GM23338 (cell line): Measurements from ENCODE around the gene HEATR5B. TPM values are rescaled to one million over a fixed set of nuclear protein-coding genes. Genes with fewer than 3 reads are reported as not detected.
"Not testable (repeated sequence)": the region's sequence is repeated elsewhere in the genome, so short reads cannot be mapped to it uniquely, and the experiment has no call there.

ENCODE experiments used
- ATAC-seq: fragments of 200-7000 bp; cut with Tn5 transposase; 3 replicates; pipeline ENCODE4 v1.9.1; 2020
- DNase-seq: peaks from one replicate; pipeline ENCODE4 v3.0.0-alpha.2; 2015; ENCODE audit warnings: low spot score
- H2AFZ ChIP-seq: fragments of 200-600 bp; sonication (generic); 2 replicates; pipeline ENCODE4 v1.8.0; 2016; ENCODE audit warnings: antibody characterized with exemption, mild to moderate bottlenecking, moderate library complexity
- H3F3A ChIP-seq: fragments of 200-600 bp; sonication (generic); replicated peaks from 2 replicates; pipeline ENCODE4 v1.8.0; 2017; ENCODE audit warnings: antibody characterized with exemption, mixed run types, low read depth
- H3K27ac ChIP-seq: fragments of 200-600 bp; sonication (generic); 2 replicates; pipeline ENCODE4 v1.6.1; 2016; ENCODE audit warnings: low read depth
- H3K27me3 ChIP-seq: fragments of 200-600 bp; sonication (generic); 2 replicates; pipeline ENCODE4 v1.8.0; 2016; ENCODE audit warnings: mild to moderate bottlenecking, mixed run types, moderate library complexity; ENCODE audit not compliant: insufficient read depth
- H3K36me3 ChIP-seq: fragments of 200-600 bp; sonication (generic); 2 replicates; pipeline ENCODE4 v1.8.0; 2016; ENCODE audit warnings: mild to moderate bottlenecking; ENCODE audit not compliant: insufficient read depth
- H3K4me1 ChIP-seq: fragments of 200-600 bp; sonication (generic); 2 replicates; pipeline ENCODE4 v1.8.0; 2016; ENCODE audit warnings: mild to moderate bottlenecking, moderate library complexity; ENCODE audit not compliant: insufficient read depth
- H3K4me2 ChIP-seq: fragments of 200-600 bp; sonication (generic); 2 replicates; pipeline ENCODE4 v1.7.1; 2017; ENCODE audit warnings: mixed run types
- H3K4me3 ChIP-seq: fragments of 200-600 bp; sonication (generic); 2 replicates; pipeline ENCODE4 v1.6.1; 2016; ENCODE audit warnings: mixed run types
- H3K79me2 ChIP-seq: fragments of 200-600 bp; sonication (generic); replicated peaks from 2 replicates; pipeline ENCODE4 v1.8.0; 2017; ENCODE audit warnings: mild to moderate bottlenecking; ENCODE audit not compliant: insufficient read depth
- H3K9me2 ChIP-seq: fragments of 200-600 bp; sonication (generic); 2 replicates; pipeline ENCODE4 v1.8.0; 2017; ENCODE audit not compliant: insufficient read depth
- H4K20me1 ChIP-seq: fragments of 200-600 bp; sonication (generic); replicated peaks from 2 replicates; pipeline ENCODE4 v1.8.0; 2017; ENCODE audit warnings: mild to moderate bottlenecking; ENCODE audit not compliant: insufficient read depth
- H3K27ac Mint-ChIP-seq: 2 replicates; pipeline ENCODE4 v1.8.0; 2020; ENCODE audit warnings: inconsistent platforms, mild to moderate bottlenecking, moderate library complexity, mixed read lengths
- H3K27me3 Mint-ChIP-seq: 3 replicates; pipeline ENCODE4 v1.8.0; 2022; ENCODE audit warnings: low read depth, mild to moderate bottlenecking, moderate library complexity, mixed read lengths, inconsistent platforms; ENCODE audit not compliant: insufficient read depth, poor library complexity
- H3K36me3 Mint-ChIP-seq: 3 replicates; pipeline ENCODE4 v1.8.0; 2021; ENCODE audit warnings: low read depth, mild to moderate bottlenecking, inconsistent platforms, moderate library complexity, mixed read lengths
- H3K4me1 Mint-ChIP-seq: 3 replicates; pipeline ENCODE4 v1.8.0; 2020; ENCODE audit warnings: mild to moderate bottlenecking, inconsistent platforms, mixed read lengths
- H3K4me3 Mint-ChIP-seq: 3 replicates; pipeline ENCODE4 v1.8.0; 2021; ENCODE audit warnings: moderate library complexity, mild to moderate bottlenecking, inconsistent platforms, mixed read lengths
- H3K9me3 Mint-ChIP-seq: 3 replicates; pipeline ENCODE4 v1.8.0; 2020; ENCODE audit warnings: moderate library complexity, mild to moderate bottlenecking, inconsistent platforms, mixed read lengths
- CTCF ChIP-seq, 2 experiments: fragments of 200-600 bp in 1 of 2; sonication (generic) in 1 of 2; conservative IDR thresholded peaks; 2 replicates each; pipeline versions ENCODE4 v1.5.1 to v1.6.1; 2016 to 2017; ENCODE audit warnings: antibody characterized with exemption in 2 of 2, low read depth in 2 of 2, mild to moderate bottlenecking in 2 of 2, moderate library complexity in 1 of 2
- ETS1 ChIP-seq: IDR thresholded peaks from 2 replicates; pipeline ENCODE4 v1.6.1; 2016; ENCODE audit warnings: antibody characterized with exemption
- EZH2phosphoT487 ChIP-seq: fragments of 200-600 bp; sonication (generic); IDR thresholded peaks from one replicate; pipeline ENCODE4 v1.8.1; 2018; ENCODE audit warnings: antibody characterized with exemption; ENCODE audit not compliant: unreplicated experiment
- JUNB ChIP-seq: IDR thresholded peaks from one replicate; pipeline ENCODE4 v1.6.1; 2016; ENCODE audit warnings: antibody characterized with exemption; ENCODE audit not compliant: unreplicated experiment
- ZNF114 ChIP-seq: fragments of 250-450 bp; sonication (Bioruptor Pico); IDR thresholded peaks from 2 replicates; pipeline ENCODE4 v1.5.0; 2020; ENCODE audit warnings: mild to moderate bottlenecking, moderate library complexity
- ZNF462 ChIP-seq: fragments of 250-450 bp; sonication (Bioruptor Pico); IDR thresholded peaks from 2 replicates; pipeline ENCODE4 v1.5.0; 2020; ENCODE audit warnings: mild to moderate bottlenecking, moderate library complexity
- polyA plus RNA-seq: library from polyadenylated mRNA; unstranded; fragments of >200 nt; fragmentation: Nextera tagmentation; extraction: Ambion mirVana; gene quantifications from 2 replicates; pipeline ENCODE4 v1.2.1, GENCODE V29; 2016
- total RNA-seq: library from RNA; depleted of rRNA; stranded (reverse); fragments of >200 nt; shearing (Covaris generic); gene quantifications from 2 replicates; pipeline ENCODE4 v1.2.3, GENCODE V29; 2014

Gene HEATR5B
- total and polyA plus RNA-seq, 2 experiments from 2014 or later = 4.0 to 18.8 TPM

GRCh38 chr2:36982467-36982866 is 101.7 kb downstream of the HEATR5B start (continued):
- TF ChIP-seq CTCF (conservative IDR thresholded peaks at IDR 0.05; ENCODE audit: low read depth in 2 of 2) (no peak), ETS1 (no peak)

- peaks cover 8% of the 10 kb centered on the region; the same call in 2 of the 3 replicates for H3K36me3 Mint-ChIP-seq
- Histone ChIP-seq H3K79me2 (no peaks in the 10 kb centered on the region), H3F3A (no peaks in the 10 kb centered on the region), H3K27me3 (no peaks in the 10 kb centered on the region), H3K36me3 (peaks cover 5% of the 10 kb centered on the region; the same call in 1 of the 2 replicates), H3K27ac (no peak overlapping the region), H2AFZ (no peak overlapping the region), H4K20me1 (no peaks in the 10 kb centered on the region), H3K4me3 (no peak overlapping the region), H3K4me2 (no peak overlapping the region), H3K9me2 (no peaks in the 10 kb centered on the region), H3K4me1 (no peaks in the 10 kb centered on the region)
- no peak for ATAC-seq
- peaks cover 6% of the 10 kb centered on the region; the same call in 2 of the 3 replicates for H3K9me3 Mint-ChIP-seq
- no peak overlapping the region for H3K4me3 Mint-ChIP-seq
- H3K27ac Mint-ChIP-seq = no peak overlapping the region
- H3K27me3 Mint-ChIP-seq = peaks cover 2% of the 10 kb centered on the region
- H3K4me1 Mint-ChIP-seq = no peaks in the 10 kb centered on the region
- DNase-seq = no peak
- TF ChIP-seq EZH2phosphoT487 = no peak
- TF ChIP-seq JUNB = no peak
Observed at GRCh38 chr2:36981911-36982310, 102.3 kb downstream of the HEATR5B start.

- not testable (repeated sequence) for ATAC-seq, H3K27ac Mint-ChIP-seq, H2AFZ ChIP-seq, H3F3A ChIP-seq, H3K4me3 ChIP-seq, H4K20me1 ChIP-seq, H3K27me3 Mint-ChIP-seq, H3K27ac ChIP-seq, H3K9me2 ChIP-seq, H3K79me2 ChIP-seq, DNase-seq, H3K4me3 Mint-ChIP-seq, H3K9me3 Mint-ChIP-seq, H3K36me3 Mint-ChIP-seq, H3K4me1 Mint-ChIP-seq, H3K27me3 ChIP-seq, H3K4me2 ChIP-seq, H3K36me3 ChIP-seq, H3K4me1 ChIP-seq
Observed at GRCh38 chr2:36979007-36979406, 105.2 kb downstream of the HEATR5B start.

- DNase-seq (no peak), ATAC-seq (no peak)
- no peak overlapping the region for H3K27ac ChIP-seq
- no peak overlapping the region for H3K4me3 Mint-ChIP-seq
- H3F3A ChIP-seq = no peaks in the 10 kb centered on the region
- peaks cover 6% of the 10 kb centered on the region; the same call in 2 of the 3 replicates for H3K9me3 Mint-ChIP-seq
- peaks cover 10% of the 10 kb centered on the region for H3K27me3 Mint-ChIP-seq
- H3K4me1 ChIP-seq = peaks cover 4% of the 10 kb centered on the region; the same call in 1 of the 2 replicates
- H3K9me2 ChIP-seq = no peaks in the 10 kb centered on the region
- H3K27me3 ChIP-seq = no peaks in the 10 kb centered on the region
- H3K4me2 ChIP-seq = no peak overlapping the region
- peaks cover 5% of the 10 kb centered on the region; the same call in 1 of the 2 replicates for H3K36me3 ChIP-seq
- H3K36me3 Mint-ChIP-seq = peaks cover 8% of the 10 kb centered on the region; the same call in 2 of the 3 replicates
- peaks cover 2% of the 10 kb centered on the region; the same call in 2 of the 3 replicates for H3K4me1 Mint-ChIP-seq
- H3K4me3 ChIP-seq = no peak overlapping the region
- H4K20me1 ChIP-seq = no peaks in the 10 kb centered on the region
- no peak overlapping the region for H2AFZ ChIP-seq
- H3K79me2 ChIP-seq = no peaks in the 10 kb centered on the region
- H3K27ac Mint-ChIP-seq = no peak overlapping the region
- no peak for TF ChIP-seq ZNF114 (CRISPR knock-in tag)
- TF ChIP-seq EZH2phosphoT487 = no peak
- no peak for TF ChIP-seq ZNF462
Observed at GRCh38 chr2:36976065-36976464, 108.1 kb downstream of the HEATR5B start.
